ENCODE measurements around the gene ILKAP. TPM values are rescaled to one million over a fixed set of nuclear protein-coding genes. Genes with fewer than 3 reads are reported as not detected.

ILKAP gene
- total RNA-seq, 1 donor from 2014 or later: 63.2 TPM

DNA sequence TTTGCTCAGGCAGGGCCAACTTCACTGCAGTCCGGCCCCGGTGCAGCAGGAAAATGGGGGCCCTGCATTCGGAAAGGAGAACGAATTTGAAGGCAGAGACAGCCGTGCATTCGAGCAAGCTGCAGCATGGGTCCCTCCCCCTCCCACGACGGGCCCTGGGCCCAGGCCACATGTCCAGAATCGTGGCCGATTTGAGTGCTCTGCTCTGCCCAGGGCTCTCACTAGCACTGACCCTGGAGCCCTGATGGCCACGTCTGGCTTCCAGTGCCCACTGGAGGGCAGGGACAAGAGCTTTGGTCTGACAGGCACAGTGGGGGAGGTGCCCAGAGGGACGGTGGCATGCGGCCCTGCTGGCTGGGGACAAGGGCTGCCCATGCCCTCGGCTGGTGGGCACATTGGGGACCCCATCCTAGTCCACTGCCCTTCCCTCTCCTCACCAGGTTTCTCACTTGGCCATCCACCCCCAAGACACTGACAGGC, 79.5 kb downstream of the ILKAP start:
- H3K27me3 Mint-ChIP-seq (ENCODE audit: low read depth): no peaks in the 10 kb centered on the region
- no peaks in the 10 kb centered on the region for H3K4me1 Mint-ChIP-seq
- no peak for DNase-seq (ENCODE audit: low read depth, low spot score)
- H3K27ac Mint-ChIP-seq (ENCODE audit: unreplicated experiment): no peak overlapping the region
- H3K36me3 Mint-ChIP-seq (ENCODE audit: low read depth): no peaks in the 10 kb centered on the region
- no peaks in the 10 kb centered on the region for H3K9me3 Mint-ChIP-seq
- TF ChIP-seq, protein P1, sequence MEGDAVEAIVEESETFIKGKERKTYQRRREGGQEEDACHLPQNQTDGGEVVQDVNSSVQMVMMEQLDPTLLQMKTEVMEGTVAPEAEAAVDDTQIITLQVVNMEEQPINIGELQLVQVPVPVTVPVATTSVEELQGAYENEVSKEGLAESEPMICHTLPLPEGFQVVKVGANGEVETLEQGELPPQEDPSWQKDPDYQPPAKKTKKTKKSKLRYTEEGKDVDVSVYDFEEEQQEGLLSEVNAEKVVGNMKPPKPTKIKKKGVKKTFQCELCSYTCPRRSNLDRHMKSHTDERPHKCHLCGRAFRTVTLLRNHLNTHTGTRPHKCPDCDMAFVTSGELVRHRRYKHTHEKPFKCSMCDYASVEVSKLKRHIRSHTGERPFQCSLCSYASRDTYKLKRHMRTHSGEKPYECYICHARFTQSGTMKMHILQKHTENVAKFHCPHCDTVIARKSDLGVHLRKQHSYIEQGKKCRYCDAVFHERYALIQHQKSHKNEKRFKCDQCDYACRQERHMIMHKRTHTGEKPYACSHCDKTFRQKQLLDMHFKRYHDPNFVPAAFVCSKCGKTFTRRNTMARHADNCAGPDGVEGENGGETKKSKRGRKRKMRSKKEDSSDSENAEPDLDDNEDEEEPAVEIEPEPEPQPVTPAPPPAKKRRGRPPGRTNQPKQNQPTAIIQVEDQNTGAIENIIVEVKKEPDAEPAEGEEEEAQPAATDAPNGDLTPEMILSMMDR (conservative IDR thresholded peaks at IDR 0.05): no peak
- no peak overlapping the region for H3K4me3 Mint-ChIP-seq

DNA sequence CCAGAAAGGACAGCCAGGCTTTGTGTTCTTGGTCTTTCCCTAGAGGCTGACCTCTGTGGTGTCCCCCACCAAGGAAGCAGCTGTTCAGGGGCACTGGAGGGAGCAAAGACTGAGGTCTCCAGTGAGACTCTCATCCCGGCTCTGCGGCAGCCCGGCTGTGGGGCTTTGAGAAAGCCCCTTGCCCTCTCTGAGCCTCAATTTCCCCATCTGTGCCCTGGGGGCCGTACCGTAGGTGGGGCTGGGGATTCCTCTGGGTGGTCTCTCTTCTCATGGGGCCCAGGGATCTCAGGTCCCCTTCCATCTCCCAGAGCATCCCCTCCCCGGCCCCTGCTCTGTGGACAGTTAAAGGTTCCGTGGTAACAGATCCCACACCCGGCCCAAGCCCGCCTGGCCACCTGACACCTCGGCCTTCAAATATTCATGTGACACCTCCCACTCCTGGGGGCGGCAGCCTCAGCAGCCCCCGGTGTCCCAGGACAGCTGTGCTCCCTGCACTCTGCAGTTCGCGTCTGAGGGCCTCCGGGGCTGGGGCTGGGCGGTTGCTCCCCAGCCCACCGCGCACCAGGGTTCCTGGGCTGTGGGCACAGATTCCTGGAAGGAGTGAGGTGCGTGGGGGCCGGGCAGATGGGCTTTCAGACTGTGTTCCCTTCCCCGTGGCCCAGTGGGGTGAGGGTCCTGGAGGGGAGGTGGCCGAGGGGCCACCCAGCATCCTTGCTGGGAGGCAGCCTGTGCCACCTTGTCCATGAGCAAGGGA, 80.1 kb downstream of the ILKAP start:
- TF ChIP-seq, protein P1 (conservative IDR thresholded peaks at IDR 0.05): no peak
- no peak overlapping the region for H3K4me3 Mint-ChIP-seq
- H3K4me1 Mint-ChIP-seq: no peaks in the 10 kb centered on the region
- H3K9me3 Mint-ChIP-seq: no peaks in the 10 kb centered on the region
- no peak for DNase-seq (ENCODE audit: low read depth, low spot score)
- H3K27me3 Mint-ChIP-seq (ENCODE audit: low read depth): no peaks in the 10 kb centered on the region
- H3K27ac Mint-ChIP-seq (ENCODE audit: unreplicated experiment): no peak overlapping the region
- no peaks in the 10 kb centered on the region for H3K36me3 Mint-ChIP-seq (ENCODE audit: low read depth)

DNA sequence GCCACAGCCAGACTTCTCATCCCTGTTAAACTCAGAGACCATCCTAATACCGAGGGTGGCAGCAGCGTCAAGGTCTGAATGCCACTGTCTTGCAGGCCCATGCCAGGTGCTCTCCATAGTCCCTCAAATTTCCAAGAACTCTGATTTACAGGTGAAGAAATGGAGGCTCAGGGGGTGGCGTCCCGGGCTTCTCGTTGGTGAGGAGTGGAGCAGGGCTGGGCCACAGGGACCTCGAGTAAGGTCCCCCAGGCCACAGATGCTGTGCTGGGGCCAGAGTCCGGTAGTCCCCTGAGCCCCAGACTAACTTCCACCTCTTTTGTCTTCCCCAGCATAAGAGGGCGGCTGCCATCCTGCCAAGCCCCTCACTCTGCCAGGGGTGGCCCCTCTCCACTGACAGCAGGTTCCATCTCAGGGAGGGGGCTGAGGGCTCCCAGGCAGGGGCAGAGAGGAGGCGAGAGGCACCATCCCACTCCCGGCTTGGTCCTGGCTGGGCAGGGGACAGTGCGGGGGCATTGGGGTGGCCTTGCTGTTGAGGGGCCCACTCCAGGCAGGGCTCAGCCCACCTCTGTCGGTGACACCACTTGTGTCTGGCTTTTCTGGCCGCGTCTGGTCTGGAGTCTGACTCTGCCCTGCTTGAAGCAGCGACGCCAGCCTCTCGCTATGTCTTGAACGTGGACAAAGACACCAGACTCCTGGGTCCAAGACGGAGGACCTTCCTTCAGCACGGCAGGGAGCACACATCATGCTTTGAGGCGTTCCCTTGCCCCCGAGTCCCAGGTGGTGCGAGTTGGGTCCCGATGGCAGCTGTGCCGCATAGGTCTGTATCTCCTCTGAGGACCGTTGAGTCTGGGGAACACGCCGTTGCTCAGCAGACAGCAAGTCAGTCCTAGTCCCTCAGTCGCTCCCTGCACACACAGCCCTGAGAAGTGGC, 80.9 kb downstream of the ILKAP start:
- peaks cover under 1% of the 10 kb centered on the region for H3K27me3 Mint-ChIP-seq (ENCODE audit: low read depth)
- TF ChIP-seq, protein P1 (conservative IDR thresholded peaks at IDR 0.05): no peak
- H3K9me3 Mint-ChIP-seq: no peaks in the 10 kb centered on the region
- no peak overlapping the region for H3K4me3 Mint-ChIP-seq
- no peaks in the 10 kb centered on the region for H3K4me1 Mint-ChIP-seq
- H3K36me3 Mint-ChIP-seq (ENCODE audit: low read depth): no peaks in the 10 kb centered on the region
- DNase-seq (ENCODE audit: low read depth, low spot score): no peak
- no peak overlapping the region for H3K27ac Mint-ChIP-seq (ENCODE audit: unreplicated experiment)

DNA sequence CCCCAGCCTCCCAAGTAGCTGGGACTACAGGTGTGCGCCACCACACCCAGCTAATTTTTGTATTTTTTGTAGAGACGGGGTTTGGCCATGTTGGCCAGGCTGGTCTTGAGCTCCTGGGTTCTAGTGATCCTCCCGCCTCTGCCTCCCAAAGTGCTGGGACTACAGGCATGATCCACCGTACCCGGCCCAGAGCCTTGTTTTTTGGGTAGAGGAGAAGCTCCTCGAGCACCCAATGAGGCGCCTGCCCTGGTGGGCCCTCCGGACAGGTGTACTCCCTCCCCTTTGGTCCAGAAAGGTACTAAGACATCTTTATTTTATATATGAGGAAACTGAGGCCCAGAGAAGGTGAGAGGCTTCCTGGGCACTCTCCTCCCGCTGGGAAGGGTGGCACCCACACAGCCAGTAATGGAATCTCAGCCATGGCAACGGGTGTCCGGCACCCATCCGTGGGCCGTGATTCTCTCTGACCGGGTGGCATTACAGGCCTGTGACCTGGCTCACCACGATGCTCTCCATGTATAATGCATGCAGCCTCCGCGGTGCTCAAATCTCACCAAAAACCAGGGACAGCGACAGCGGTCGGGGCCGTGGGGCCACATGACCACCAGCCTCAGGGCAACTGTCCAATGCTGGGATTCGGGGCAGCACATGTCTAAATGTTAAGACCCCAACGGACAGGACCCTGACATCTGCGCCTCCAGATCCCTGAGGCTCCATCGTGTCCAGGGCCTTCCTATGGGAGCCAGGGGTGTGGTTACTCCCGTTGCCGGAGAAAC, 81.8 kb downstream of the ILKAP start:
- DNase-seq (ENCODE audit: low read depth, low spot score): no peak
- Mint-ChIP-seq H3K4me1 (no peaks in the 10 kb centered on the region), H3K27me3 (ENCODE audit: low read depth) (peaks cover 5% of the 10 kb centered on the region), H3K27ac (ENCODE audit: unreplicated experiment) (no peak overlapping the region), H3K9me3 (no peaks in the 10 kb centered on the region), H3K36me3 (ENCODE audit: low read depth) (no peaks in the 10 kb centered on the region), H3K4me3 (no peak overlapping the region)
- TF ChIP-seq, protein P1 (conservative IDR thresholded peaks at IDR 0.05): no peak
